Fibroblast of the aortic adventitia (primary cell): Measurements from ENCODE around the gene SNORC. TPM values are rescaled to one million over a fixed set of nuclear protein-coding genes. Genes with fewer than 3 reads are reported as not detected.

Experiments
- DNase-seq: peaks from one replicate; pipeline ENCODE4 v3.0.0-alpha.2; 2010; ENCODE audit warnings: low read depth
- H3K4me3 ChIP-seq: 2 replicates; pipeline ENCODE4 v1.5.1; 2011; ENCODE audit warnings: low read depth, mild to moderate bottlenecking, control low read depth, low read length, moderate library complexity
- CTCF ChIP-seq: IDR thresholded peaks from 2 replicates; pipeline ENCODE4 v1.5.1; 2011; ENCODE audit warnings: mild to moderate bottlenecking, low read length, control low read depth, inconsistent platforms; ENCODE audit not compliant: insufficient read depth
- total RNA-seq: library from RNA; depleted of rRNA; stranded (reverse); fragments of >200 nt; gene quantifications from 2 replicates; pipeline ENCODE4 v1.2.3, GENCODE V29; 2012; ENCODE audit warnings: low replicate concordance

Gene SNORC
- total RNA-seq, 1 donor: 0.72 TPM

- TF ChIP-seq CTCF: no peak
Measured at GRCh38 chr2:232911712-232912277, 41.7 kb downstream of the SNORC start.

GRCh38 chr2:232913903-232914302 is 43.8 kb downstream of the SNORC start:
- no peak for DNase-seq
- H3K4me3 ChIP-seq: no peak overlapping the region
- TF ChIP-seq CTCF: no peak

More at GRCh38 chr2:232911712-232912277, 41.7 kb downstream of the SNORC start:
- no peak for DNase-seq
- H3K4me3 ChIP-seq: no peak overlapping the region

- no peak for DNase-seq
- no peak for TF ChIP-seq CTCF
- no peak overlapping the region for H3K4me3 ChIP-seq
Measured at GRCh38 chr2:232919141-232919540, 49.1 kb downstream of the SNORC start.

GRCh38 chr2:232920055-232920454 is 50.0 kb downstream of the SNORC start:
- DNase-seq: no peak
- no peak overlapping the region for H3K4me3 ChIP-seq
- no peak for TF ChIP-seq CTCF

- DNase-seq: no peak
- no peak for TF ChIP-seq CTCF
- no peak overlapping the region for H3K4me3 ChIP-seq
Measured at GRCh38 chr2:232920760-232921159, 50.7 kb downstream of the SNORC start.

- DNase-seq: no peak
- TF ChIP-seq CTCF: no peak
- H3K4me3 ChIP-seq: no peak overlapping the region
Measured at GRCh38 chr2:232924433-232924832, 54.4 kb downstream of the SNORC start.
